ENCODE measurements around the gene FPGS.

Gene FPGS

DNA sequence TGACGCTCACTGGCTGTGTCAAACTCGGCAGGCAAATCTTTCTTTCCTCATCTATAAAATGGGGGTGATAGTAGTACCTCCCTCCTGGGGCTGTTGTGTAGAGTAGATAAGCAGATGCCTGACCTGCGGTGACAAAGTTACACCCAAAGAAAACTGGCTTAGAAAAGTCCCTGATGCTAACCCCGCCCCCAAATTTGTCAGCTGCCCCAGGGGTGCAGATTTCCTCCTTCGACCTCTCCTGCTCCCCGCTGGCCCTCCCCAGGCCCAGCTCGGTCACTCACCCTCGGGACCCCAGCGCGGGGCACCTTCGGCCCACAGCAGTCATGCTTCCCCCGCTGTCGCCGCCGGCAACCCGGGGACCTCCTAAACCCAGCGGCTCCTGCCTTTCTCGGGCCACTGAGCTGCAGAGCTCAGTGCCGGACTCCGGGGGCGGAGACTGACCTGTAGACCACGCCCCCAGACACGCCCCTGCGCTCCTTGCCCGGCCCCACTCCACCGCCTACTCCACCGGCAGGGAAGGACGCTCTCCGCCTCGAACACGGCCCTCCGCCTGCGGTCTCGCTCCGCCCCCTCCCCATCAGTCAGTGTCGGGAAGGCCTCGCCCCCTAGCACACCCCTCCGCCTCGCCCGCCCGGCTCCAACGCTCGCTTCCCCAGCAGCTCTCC, 31.6 kb upstream of the FPGS start:
- Histone ChIP-seq H3K36me3 (ENCODE audit: control insufficient read depth, insufficient read depth, low read length) (no peaks in the 10 kb centered on the region), H3K9me3 (ENCODE audit: control insufficient read depth, low read length) (no peaks in the 10 kb centered on the region), H3K4me1 (ENCODE audit: control insufficient read depth, insufficient read depth, low read length) (peaks cover 17% of the 10 kb centered on the region), H3K27ac (ENCODE audit: insufficient read depth, low read depth, low read length, poor library complexity, severe bottlenecking) (no peak overlapping the region), H3K27me3 (ENCODE audit: control insufficient read depth, insufficient read depth, low read length, poor library complexity, severe bottlenecking) (peaks cover 7% of the 10 kb centered on the region), H3K4me3 (ENCODE audit: insufficient read depth, low read depth, low read length) (peak overlapping the region; percentile 39)
- 3% methylated on average over 43 of the region's 43 CpGs for WGBS, 2 experiments

DNA sequence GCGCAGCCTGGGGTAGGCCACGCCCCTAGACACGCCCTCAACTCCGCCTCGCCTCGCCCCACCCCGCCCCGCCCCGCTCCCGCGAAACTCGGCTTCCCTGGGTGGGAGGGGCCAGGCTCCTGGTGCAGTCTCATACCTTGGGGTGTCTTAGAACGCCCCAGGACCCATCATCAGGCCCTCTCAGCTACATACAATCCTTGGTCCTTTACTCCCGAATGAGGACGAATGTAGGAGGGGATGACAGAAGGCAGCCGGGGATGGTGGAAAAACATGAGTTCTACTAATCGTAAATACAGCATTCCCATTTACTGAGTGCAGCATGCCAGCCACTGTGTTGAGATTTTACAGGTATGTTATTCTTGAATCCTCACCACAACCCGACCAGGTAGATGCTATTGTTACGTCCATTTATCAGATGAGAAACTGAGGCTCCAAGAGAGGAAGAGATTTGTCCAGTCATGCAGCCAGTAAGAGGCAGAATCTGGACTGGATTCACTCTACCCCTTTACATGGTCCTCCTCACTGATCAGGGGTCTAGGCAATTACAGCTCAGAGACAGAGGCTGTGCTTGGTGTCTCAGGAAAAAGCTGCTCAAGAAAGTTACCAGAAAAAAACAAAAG, 31.0 kb upstream of the FPGS start:
- Histone ChIP-seq H3K27ac (ENCODE audit: insufficient read depth, low read depth, low read length, poor library complexity, severe bottlenecking) (no peak overlapping the region), H3K4me1 (ENCODE audit: control insufficient read depth, insufficient read depth, low read length) (peaks cover 21% of the 10 kb centered on the region), H3K27me3 (ENCODE audit: control insufficient read depth, insufficient read depth, low read length, poor library complexity, severe bottlenecking) (peaks cover 7% of the 10 kb centered on the region), H3K4me3 (ENCODE audit: insufficient read depth, low read depth, low read length) (no peak overlapping the region), H3K36me3 (ENCODE audit: control insufficient read depth, insufficient read depth, low read length) (no peaks in the 10 kb centered on the region), H3K9me3 (ENCODE audit: control insufficient read depth, low read length) (no peaks in the 10 kb centered on the region)
- WGBS, 2 experiments = 9 to 10% methylated on average over 19 of the region's 19 CpGs

DNA sequence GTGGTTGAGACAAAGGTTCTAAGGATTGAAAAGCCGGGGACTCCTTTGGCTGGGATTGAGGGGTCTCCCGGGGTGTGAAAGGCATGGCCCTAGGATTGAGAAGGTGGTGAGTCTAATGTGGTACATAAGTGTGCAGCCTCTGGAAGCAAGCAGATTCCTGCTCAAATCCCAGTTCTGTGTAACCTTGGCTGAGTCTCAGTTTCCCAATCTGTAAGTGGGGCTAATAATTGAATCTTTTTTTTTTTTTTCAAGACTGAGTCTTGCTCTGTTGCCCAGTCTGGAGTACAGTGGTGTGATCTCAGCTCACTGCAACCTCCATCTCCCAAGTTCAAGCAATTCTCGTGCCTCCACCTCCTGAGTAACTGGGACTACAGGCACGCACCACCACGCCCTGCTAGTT, 30.1 kb upstream of the FPGS start:
- peaks cover 21% of the 10 kb centered on the region for H3K4me1 ChIP-seq (ENCODE audit: control insufficient read depth, insufficient read depth, low read length)
- WGBS, 2 experiments = 91 to 92% methylated on average over 5 of the region's 5 CpGs
- peaks cover 7% of the 10 kb centered on the region for H3K27me3 ChIP-seq (ENCODE audit: control insufficient read depth, insufficient read depth, low read length, poor library complexity, severe bottlenecking)
- no peaks in the 10 kb centered on the region for H3K36me3 ChIP-seq (ENCODE audit: control insufficient read depth, insufficient read depth, low read length)
- no peaks in the 10 kb centered on the region for H3K9me3 ChIP-seq (ENCODE audit: control insufficient read depth, low read length)
- no peak overlapping the region for H3K27ac ChIP-seq (ENCODE audit: insufficient read depth, low read depth, low read length, poor library complexity, severe bottlenecking)
- H3K4me3 ChIP-seq (ENCODE audit: insufficient read depth, low read depth, low read length) = no peak overlapping the region

GRCh38 chr9:127773272-127773671, 29.4 kb upstream of the FPGS start:
- H3K4me3 ChIP-seq (ENCODE audit: insufficient read depth, low read depth, low read length) = no peak overlapping the region
- H3K27me3 ChIP-seq (ENCODE audit: control insufficient read depth, insufficient read depth, low read length, poor library complexity, severe bottlenecking) = peaks cover 7% of the 10 kb centered on the region
- WGBS, 2 experiments = 85 to 87% methylated on average over 3 of the region's 3 CpGs
- no peaks in the 10 kb centered on the region for H3K9me3 ChIP-seq (ENCODE audit: control insufficient read depth, low read length)
- H3K4me1 ChIP-seq (ENCODE audit: control insufficient read depth, insufficient read depth, low read length) = peaks cover 22% of the 10 kb centered on the region
- no peak overlapping the region for H3K27ac ChIP-seq (ENCODE audit: insufficient read depth, low read depth, low read length, poor library complexity, severe bottlenecking)
- H3K36me3 ChIP-seq (ENCODE audit: control insufficient read depth, insufficient read depth, low read length) = no peaks in the 10 kb centered on the region

GRCh38 chr9:127773981-127774380, 28.7 kb upstream of the FPGS start:
- H3K4me1 ChIP-seq (ENCODE audit: control insufficient read depth, insufficient read depth, low read length) = peaks cover 29% of the 10 kb centered on the region
- no peak overlapping the region for H3K4me3 ChIP-seq (ENCODE audit: insufficient read depth, low read depth, low read length)
- 91 to 95% methylated on average over 10 of the region's 10 CpGs for WGBS, 2 experiments
- H3K9me3 ChIP-seq (ENCODE audit: control insufficient read depth, low read length) = no peaks in the 10 kb centered on the region
- peaks cover 7% of the 10 kb centered on the region for H3K27me3 ChIP-seq (ENCODE audit: control insufficient read depth, insufficient read depth, low read length, poor library complexity, severe bottlenecking)
- no peaks in the 10 kb centered on the region for H3K36me3 ChIP-seq (ENCODE audit: control insufficient read depth, insufficient read depth, low read length)
- H3K27ac ChIP-seq (ENCODE audit: insufficient read depth, low read depth, low read length, poor library complexity, severe bottlenecking) = no peak overlapping the region

DNA sequence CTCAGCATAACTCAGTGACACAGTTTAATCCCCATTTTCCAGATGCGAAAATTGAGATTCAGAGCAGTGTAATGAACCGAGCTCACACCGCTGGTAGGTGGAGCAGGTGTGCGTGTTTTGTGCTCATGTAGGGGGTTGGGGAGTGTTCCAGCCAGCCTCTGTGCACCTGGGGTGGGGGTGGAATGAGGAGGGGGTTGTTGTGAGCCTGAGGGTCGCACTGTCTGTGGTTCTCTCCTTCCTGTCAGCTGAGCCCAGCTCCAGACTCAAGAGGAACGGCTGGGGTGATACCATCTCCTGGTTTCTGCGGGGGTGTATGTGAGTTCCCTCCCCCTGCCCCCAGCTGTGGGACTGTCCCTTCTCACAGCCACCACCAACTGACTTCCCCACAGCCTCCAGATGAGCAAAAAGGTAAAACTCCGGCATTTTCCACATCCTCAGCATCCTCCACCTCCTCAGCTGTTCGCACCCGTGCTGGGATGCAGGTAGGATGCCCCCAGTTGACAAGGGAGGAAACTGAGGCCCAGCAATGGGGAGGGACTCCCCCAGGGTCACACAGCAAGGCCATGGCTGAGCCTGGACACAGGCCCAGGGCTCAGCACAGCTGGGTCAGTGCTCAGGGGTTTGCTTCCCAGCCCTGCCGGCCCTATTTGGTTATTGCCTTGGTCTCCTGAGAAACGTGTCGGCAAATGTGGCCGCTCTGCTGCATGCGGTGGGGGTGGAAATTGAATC, 26.3 kb upstream of the FPGS start:
- Histone ChIP-seq H3K4me1 (ENCODE audit: control insufficient read depth, insufficient read depth, low read length) (peaks cover 19% of the 10 kb centered on the region), H3K9me3 (ENCODE audit: control insufficient read depth, low read length) (no peaks in the 10 kb centered on the region), H3K4me3 (ENCODE audit: insufficient read depth, low read depth, low read length) (no peak overlapping the region), H3K27ac (ENCODE audit: insufficient read depth, low read depth, low read length, poor library complexity, severe bottlenecking) (no peak overlapping the region), H3K36me3 (ENCODE audit: control insufficient read depth, insufficient read depth, low read length) (no peaks in the 10 kb centered on the region), H3K27me3 (ENCODE audit: control insufficient read depth, insufficient read depth, low read length, poor library complexity, severe bottlenecking) (no peaks in the 10 kb centered on the region)
- WGBS, 2 experiments = 74% methylated on average over 15 of the region's 15 CpGs

- Histone ChIP-seq H3K4me3 (ENCODE audit: insufficient read depth, low read depth, low read length) (no peak overlapping the region), H3K27me3 (ENCODE audit: control insufficient read depth, insufficient read depth, low read length, poor library complexity, severe bottlenecking) (no peaks in the 10 kb centered on the region), H3K36me3 (ENCODE audit: control insufficient read depth, insufficient read depth, low read length) (no peaks in the 10 kb centered on the region), H3K4me1 (ENCODE audit: control insufficient read depth, insufficient read depth, low read length) (peaks cover 17% of the 10 kb centered on the region), H3K9me3 (ENCODE audit: control insufficient read depth, low read length) (no peaks in the 10 kb centered on the region), H3K27ac (ENCODE audit: insufficient read depth, low read depth, low read length, poor library complexity, severe bottlenecking) (no peak overlapping the region)
- 83 to 87% methylated on average over 5 of the region's 5 CpGs for WGBS, 2 experiments
These were observed 25.8 kb upstream of the FPGS start for GRCh38 chr9:127776924-127777289.

GRCh38 chr9:127777368-127777980, 25.2 kb upstream of the FPGS start:
- Histone ChIP-seq H3K4me1 (ENCODE audit: control insufficient read depth, insufficient read depth, low read length) (peaks cover 16% of the 10 kb centered on the region), H3K27me3 (ENCODE audit: control insufficient read depth, insufficient read depth, low read length, poor library complexity, severe bottlenecking) (no peaks in the 10 kb centered on the region), H3K9me3 (ENCODE audit: control insufficient read depth, low read length) (no peaks in the 10 kb centered on the region), H3K4me3 (ENCODE audit: insufficient read depth, low read depth, low read length) (no peak overlapping the region), H3K27ac (ENCODE audit: insufficient read depth, low read depth, low read length, poor library complexity, severe bottlenecking) (no peak overlapping the region), H3K36me3 (ENCODE audit: control insufficient read depth, insufficient read depth, low read length) (no peaks in the 10 kb centered on the region)
- WGBS, 2 experiments = 94 to 95% methylated on average over 16 to 18 of the region's 18 CpGs

- no peaks in the 10 kb centered on the region for H3K9me3 ChIP-seq (ENCODE audit: control insufficient read depth, low read length)
- no peaks in the 10 kb centered on the region for H3K36me3 ChIP-seq (ENCODE audit: control insufficient read depth, insufficient read depth, low read length)
- 81 to 83% methylated on average over 13 of the region's 13 CpGs for WGBS, 2 experiments
- no peaks in the 10 kb centered on the region for H3K27me3 ChIP-seq (ENCODE audit: control insufficient read depth, insufficient read depth, low read length, poor library complexity, severe bottlenecking)
- no peak within 1 kb of the TSS for H3K4me3 ChIP-seq (ENCODE audit: insufficient read depth, low read depth, low read length)
- H3K27ac ChIP-seq (ENCODE audit: insufficient read depth, low read depth, low read length, poor library complexity, severe bottlenecking) = no peak within 1 kb of the TSS
- peaks cover 16% of the 10 kb centered on the region for H3K4me1 ChIP-seq (ENCODE audit: control insufficient read depth, insufficient read depth, low read length)
These were observed 24.2 kb upstream of the FPGS start, which contains the start of gene SH2D3C for GRCh38 chr9:127778280-127779135. Gene SH2D3C (minus strand): TSS chr9:127778666. CDS start chr9:127778627, 39 bp downstream.
